GM06990 (cell line): ENCODE data around the gene EDN2.

Experiments
- DNase-seq: peaks from one replicate; pipeline ENCODE4 v3.0.0-alpha.2; 2011; ENCODE audit not compliant: insufficient read length; ENCODE audit errors: extremely low read depth
- H3K27me3 ChIP-seq: replicated peaks from 2 replicates; pipeline ENCODE4 v1.6.0; 2011; ENCODE audit warnings: low read length; ENCODE audit not compliant: control insufficient read depth, insufficient read depth
- H3K36me3 ChIP-seq: 2 replicates; pipeline ENCODE4 v1.5.1; 2011; ENCODE audit warnings: low read length; ENCODE audit not compliant: control insufficient read depth, insufficient read depth
- H3K4me3 ChIP-seq: replicated peaks from 2 replicates; pipeline ENCODE4 v1.5.1; 2011; ENCODE audit warnings: low read depth, mild to moderate bottlenecking, control low read depth, low read length
- TF ChIP-seq, protein P1 (sequence below): IDR thresholded peaks from 2 replicates; pipeline ENCODE4 v1.5.1; 2011; ENCODE audit warnings: low read length, control low read depth, mild to moderate bottlenecking, inconsistent platforms; ENCODE audit not compliant: insufficient read depth, poor library complexity, severe bottlenecking

The EDN2 gene

DNA sequence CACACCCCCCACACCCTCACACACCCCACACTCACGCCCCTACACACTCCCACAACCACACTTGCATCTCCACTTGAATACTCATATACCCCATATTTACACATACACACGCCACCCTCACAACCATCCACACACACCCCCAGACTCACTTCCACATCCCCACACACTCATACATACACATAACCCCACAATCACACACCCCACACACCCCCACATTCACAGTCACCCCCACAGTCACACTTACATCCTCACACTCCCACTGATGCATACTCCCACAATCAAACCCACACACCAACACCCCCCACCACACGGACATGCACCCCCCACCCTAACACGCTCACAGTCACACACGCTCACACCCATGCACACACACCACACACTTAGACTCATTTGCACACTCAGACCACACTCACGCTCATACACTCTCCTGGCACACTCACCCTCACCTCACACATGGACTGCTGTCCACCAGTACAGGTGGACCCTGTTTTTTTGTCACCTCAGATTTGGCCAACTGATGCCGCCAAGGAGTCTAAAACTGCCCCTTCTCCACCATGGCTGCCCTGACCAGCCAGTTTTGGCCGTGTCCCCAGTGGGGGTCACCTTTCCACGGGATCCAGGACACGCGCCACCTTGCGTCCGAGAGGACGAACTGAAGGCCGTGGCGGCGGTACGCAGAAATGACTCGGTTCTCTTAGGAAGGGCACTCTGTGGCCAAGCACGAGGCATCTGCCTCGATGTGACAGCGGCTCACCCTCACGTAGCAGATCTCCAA lies 45.3 kb upstream of the EDN2 start:
- Histone ChIP-seq H3K27me3 (no peaks in the 10 kb centered on the region), H3K36me3 (no peaks in the 10 kb centered on the region), H3K4me3 (no peak overlapping the region)
- TF ChIP-seq, protein P1, sequence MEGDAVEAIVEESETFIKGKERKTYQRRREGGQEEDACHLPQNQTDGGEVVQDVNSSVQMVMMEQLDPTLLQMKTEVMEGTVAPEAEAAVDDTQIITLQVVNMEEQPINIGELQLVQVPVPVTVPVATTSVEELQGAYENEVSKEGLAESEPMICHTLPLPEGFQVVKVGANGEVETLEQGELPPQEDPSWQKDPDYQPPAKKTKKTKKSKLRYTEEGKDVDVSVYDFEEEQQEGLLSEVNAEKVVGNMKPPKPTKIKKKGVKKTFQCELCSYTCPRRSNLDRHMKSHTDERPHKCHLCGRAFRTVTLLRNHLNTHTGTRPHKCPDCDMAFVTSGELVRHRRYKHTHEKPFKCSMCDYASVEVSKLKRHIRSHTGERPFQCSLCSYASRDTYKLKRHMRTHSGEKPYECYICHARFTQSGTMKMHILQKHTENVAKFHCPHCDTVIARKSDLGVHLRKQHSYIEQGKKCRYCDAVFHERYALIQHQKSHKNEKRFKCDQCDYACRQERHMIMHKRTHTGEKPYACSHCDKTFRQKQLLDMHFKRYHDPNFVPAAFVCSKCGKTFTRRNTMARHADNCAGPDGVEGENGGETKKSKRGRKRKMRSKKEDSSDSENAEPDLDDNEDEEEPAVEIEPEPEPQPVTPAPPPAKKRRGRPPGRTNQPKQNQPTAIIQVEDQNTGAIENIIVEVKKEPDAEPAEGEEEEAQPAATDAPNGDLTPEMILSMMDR, result no peak
- DNase-seq, result no peak

DNA sequence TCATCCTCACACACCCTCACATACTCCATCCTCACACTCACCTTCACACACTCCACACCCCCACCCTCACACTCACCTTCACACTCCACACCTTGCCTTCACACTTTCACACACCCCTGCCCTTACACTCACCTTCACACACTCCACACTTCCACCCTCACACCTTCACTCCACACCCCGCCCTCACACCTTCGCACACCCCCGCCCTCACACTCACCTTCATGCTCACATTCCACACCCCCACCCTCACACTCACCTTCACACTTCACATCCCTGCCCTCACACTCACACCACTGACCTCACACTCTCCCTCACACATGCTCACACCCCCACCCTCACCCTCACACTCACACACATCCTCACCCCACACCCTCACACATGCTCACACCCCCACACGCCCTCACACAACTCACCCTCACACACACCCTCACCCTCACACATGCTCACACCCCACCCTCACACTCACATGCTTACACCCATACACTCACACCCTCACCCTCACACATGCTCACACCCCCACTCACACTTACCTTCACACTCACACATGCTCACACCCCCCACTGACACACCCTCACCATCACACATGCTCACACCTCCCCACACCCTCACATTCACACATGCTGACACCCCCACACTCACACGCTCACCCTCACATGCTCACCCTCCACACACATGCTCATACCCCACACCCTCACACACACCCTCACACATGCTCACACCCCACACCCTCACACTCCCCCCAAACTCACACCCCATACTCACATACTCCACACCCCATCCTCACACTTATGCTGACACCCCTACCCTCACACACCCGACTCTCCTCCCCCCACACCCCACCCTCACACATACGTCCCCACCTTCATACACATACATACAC lies 44.5 kb upstream of the EDN2 start:
- Histone ChIP-seq H3K4me3 (no peak overlapping the region), H3K36me3 (no peaks in the 10 kb centered on the region), H3K27me3 (no peaks in the 10 kb centered on the region)
- no peak for DNase-seq
- TF ChIP-seq, protein P1, result no peak

- TF ChIP-seq, protein P1, result no peak
- no peak for DNase-seq
- Histone ChIP-seq H3K27me3 (no peaks in the 10 kb centered on the region), H3K4me3 (no peak overlapping the region), H3K36me3 (no peaks in the 10 kb centered on the region)
Observed at GRCh38 chr1:41528106-41528505, 43.6 kb upstream of the EDN2 start.

DNA sequence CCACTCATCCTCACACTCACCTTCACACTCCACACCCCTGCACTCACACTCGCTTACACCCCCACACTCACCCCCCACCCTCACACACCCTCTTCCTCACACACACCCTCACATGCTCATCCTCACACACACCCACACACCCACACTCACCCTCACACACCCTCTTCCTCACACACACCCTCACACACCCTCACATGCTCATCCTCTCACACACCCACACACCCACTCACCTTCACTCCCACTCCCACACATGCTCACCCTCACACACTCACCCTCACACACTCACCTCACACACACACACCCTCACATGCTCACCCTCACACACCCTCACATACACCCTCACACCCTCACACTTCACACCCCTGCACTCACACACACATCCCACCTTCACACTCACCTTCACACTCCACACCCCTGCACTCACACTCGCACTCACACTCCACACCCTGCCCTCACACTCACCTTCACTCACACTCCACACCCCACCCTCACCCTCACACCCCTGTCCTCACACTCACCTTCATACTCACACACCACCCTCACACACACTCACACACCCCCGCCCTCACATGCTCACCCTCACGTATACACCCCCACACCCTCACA lies 42.6 kb upstream of the EDN2 start:
- Histone ChIP-seq H3K36me3 (no peaks in the 10 kb centered on the region), H3K27me3 (no peaks in the 10 kb centered on the region), H3K4me3 (no peak overlapping the region)
- DNase-seq, result no peak
- TF ChIP-seq, protein P1, result no peak

DNA sequence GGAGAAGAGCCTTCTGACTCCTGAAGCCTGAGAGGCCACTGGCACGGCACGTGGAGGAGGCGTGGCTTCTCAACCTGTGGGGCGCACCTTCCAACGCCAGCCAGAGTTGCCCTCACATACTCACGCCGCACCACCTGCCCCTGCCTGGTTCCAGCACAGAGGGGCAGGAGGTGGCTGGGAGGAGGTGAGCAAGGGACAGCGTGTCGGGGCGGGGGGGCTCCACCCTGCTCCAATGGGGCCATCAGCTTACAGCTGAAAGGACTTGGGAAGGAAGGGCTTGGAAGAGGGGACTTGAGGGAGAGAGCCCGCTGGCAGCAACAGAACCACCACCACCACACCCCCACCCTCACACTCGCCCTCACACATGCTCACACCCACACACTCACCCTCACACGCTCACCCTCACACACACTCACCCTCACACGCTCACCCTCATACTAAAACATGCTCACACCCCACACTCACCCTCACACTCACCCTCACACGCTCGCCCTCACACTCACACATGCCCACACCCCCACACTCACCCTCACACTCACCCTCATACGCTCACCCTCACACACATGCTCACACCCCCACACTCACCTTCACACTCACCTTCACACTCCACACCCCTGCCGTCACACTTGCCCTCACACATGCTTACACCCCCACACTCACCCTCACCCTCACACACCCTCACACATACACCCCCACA lies 41.6 kb upstream of the EDN2 start:
- Histone ChIP-seq H3K36me3 (no peaks in the 10 kb centered on the region), H3K4me3 (no peak overlapping the region), H3K27me3 (no peaks in the 10 kb centered on the region)
- no peak for DNase-seq
- TF ChIP-seq, protein P1, result no peak
